Glutamatergic neuron (in vitro differentiated cells): ENCODE data around the gene SH3PXD2B. TPM values are rescaled to one million over a fixed set of nuclear protein-coding genes. Genes with fewer than 3 reads are reported as not detected.

Experiments
- DNase-seq: peaks from one replicate; pipeline ENCODE4 v3.0.0; 2022
- H3K27ac Mint-ChIP-seq: one replicate; pipeline ENCODE4 v1.8.0; 2020; ENCODE audit warnings: mild to moderate bottlenecking, mixed read lengths, inconsistent platforms; ENCODE audit not compliant: unreplicated experiment
- H3K27me3 Mint-ChIP-seq: one replicate; pipeline ENCODE4 v1.8.0; 2020; ENCODE audit warnings: mild to moderate bottlenecking, moderate library complexity, mixed read lengths, inconsistent platforms; ENCODE audit not compliant: unreplicated experiment
- H3K36me3 Mint-ChIP-seq: one replicate; pipeline ENCODE4 v1.8.0; 2020; ENCODE audit warnings: mild to moderate bottlenecking, mixed read lengths, inconsistent platforms; ENCODE audit not compliant: unreplicated experiment
- H3K4me1 Mint-ChIP-seq: one replicate; pipeline ENCODE4 v1.8.0; 2020; ENCODE audit warnings: mild to moderate bottlenecking, low read depth, mixed read lengths, inconsistent platforms; ENCODE audit not compliant: unreplicated experiment
- H3K4me3 Mint-ChIP-seq: one replicate; pipeline ENCODE4 v1.8.0; 2020; ENCODE audit warnings: mild to moderate bottlenecking, mixed read lengths, inconsistent platforms; ENCODE audit not compliant: unreplicated experiment
- H3K9me3 Mint-ChIP-seq: one replicate; pipeline ENCODE4 v1.8.0; 2020; ENCODE audit warnings: mild to moderate bottlenecking, moderate library complexity, mixed read lengths, inconsistent platforms; ENCODE audit not compliant: unreplicated experiment
- CTCF ChIP-seq: fragments of 200-600 bp; sonication (generic); IDR thresholded peaks from one replicate; pipeline ENCODE4 v1.5.0; 2021; ENCODE audit not compliant: partially characterized antibody, unreplicated experiment
- total RNA-seq: library from RNA; stranded (reverse); fragmentation: NEBNext Ultra II Directional; extraction: Animal tissue kit (Norgen Biotek cat#: 25700); gene quantifications from one replicate; pipeline ENCODE4 v1.2.1, GENCODE V29; 2021; ENCODE audit not compliant: unreplicated experiment

Gene SH3PXD2B
- total RNA-seq, 1 donor from 2014 or later = 96.8 TPM

- H3K4me1 Mint-ChIP-seq = peaks cover 16% of the 10 kb centered on the region
- H3K9me3 Mint-ChIP-seq = peaks cover 16% of the 10 kb centered on the region
- H3K36me3 Mint-ChIP-seq = no peaks in the 10 kb centered on the region
- DNase-seq = no peak
- H3K27ac Mint-ChIP-seq = peak overlapping the region; percentile 98
- TF ChIP-seq CTCF = no peak
- peak overlapping the region; percentile 87 for H3K4me3 Mint-ChIP-seq
- peaks cover 8% of the 10 kb centered on the region for H3K27me3 Mint-ChIP-seq
These were observed 171.9 kb downstream of the SH3PXD2B start for GRCh38 chr5:172282272-172283019.

- H3K27ac Mint-ChIP-seq = peak overlapping the region; percentile 0
These were observed 173.0 kb downstream of the SH3PXD2B start for GRCh38 chr5:172281346-172281745.

DNA sequence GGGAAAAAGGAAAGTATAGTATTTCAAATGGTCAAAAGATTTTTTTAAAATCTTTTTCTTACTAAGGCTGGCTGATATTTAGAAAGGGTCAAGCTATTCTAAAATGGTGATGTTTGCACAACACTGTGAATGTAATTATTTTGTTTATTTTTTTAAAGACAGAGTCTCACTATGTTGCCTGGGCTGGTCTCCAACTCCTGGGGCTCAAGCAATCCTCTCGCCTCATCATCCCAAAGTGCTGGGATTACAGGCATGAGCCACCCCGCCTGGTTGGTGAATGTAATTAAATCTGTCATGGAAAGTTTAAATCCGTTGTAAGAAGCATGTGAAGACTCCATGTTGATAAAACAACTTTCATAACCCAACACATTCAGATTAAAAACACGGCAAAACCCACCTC is 173.4 kb downstream of the SH3PXD2B start:
- Mint-ChIP-seq H3K9me3 (peaks cover 16% of the 10 kb centered on the region), H3K4me1 (peaks cover 24% of the 10 kb centered on the region), H3K27me3 (peaks cover 8% of the 10 kb centered on the region), H3K36me3 (no peaks in the 10 kb centered on the region), H3K27ac (no peak overlapping the region), H3K4me3 (peak overlapping the region; percentile 87)
- DNase-seq = no peak
- no peak for TF ChIP-seq CTCF

More at GRCh38 chr5:172281346-172281745, 173.0 kb downstream of the SH3PXD2B start:
- Mint-ChIP-seq H3K36me3 (no peaks in the 10 kb centered on the region), H3K27me3 (peaks cover 8% of the 10 kb centered on the region), H3K9me3 (peaks cover 16% of the 10 kb centered on the region), H3K4me3 (peak overlapping the region; percentile 87), H3K4me1 (peaks cover 21% of the 10 kb centered on the region)
- DNase-seq = no peak
- TF ChIP-seq CTCF = no peak

- Mint-ChIP-seq H3K36me3 (no peaks in the 10 kb centered on the region), H3K27me3 (peaks cover 8% of the 10 kb centered on the region), H3K27ac (no peak overlapping the region), H3K4me3 (no peak overlapping the region), H3K9me3 (peaks cover 16% of the 10 kb centered on the region), H3K4me1 (peaks cover 22% of the 10 kb centered on the region)
- TF ChIP-seq CTCF = no peak
- DNase-seq = no peak
These were observed 174.0 kb downstream of the SH3PXD2B start for GRCh38 chr5:172280317-172280716.

GRCh38 chr5:172278356-172278755 is 176.0 kb downstream of the SH3PXD2B start:
- no peak for DNase-seq
- Mint-ChIP-seq H3K27ac (no peak overlapping the region), H3K36me3 (no peaks in the 10 kb centered on the region), H3K9me3 (peaks cover 8% of the 10 kb centered on the region), H3K4me1 (peaks cover 20% of the 10 kb centered on the region), H3K4me3 (no peak overlapping the region), H3K27me3 (peaks cover 6% of the 10 kb centered on the region)
- TF ChIP-seq CTCF = no peak
